K562 (cell line): ENCODE data around the gene UQCRHL. TPM values are rescaled to one million over a fixed set of nuclear protein-coding genes. Genes with fewer than 3 reads are reported as not detected.

Experiments used
- CBX3 ChIP-seq, 2 experiments: IDR thresholded peaks; 1 replicate in 1 of 2; 2 replicates in 1 of 2; pipeline ENCODE4 v1.6.1; 2012; ENCODE audit warnings: inconsistent platforms in 2 of 2, low read length in 2 of 2, borderline replicate concordance in 1 of 2, control low read depth in 1 of 2
- MAZ ChIP-seq, 2 experiments: fragments of 450-650 bp in 1 of 2; sonication (generic) in 1 of 2; formaldehyde crosslinking; IDR thresholded peaks in 1 of 2; conservative IDR thresholded peaks in 1 of 2; 2 replicates each; pipeline versions ENCODE4 v1.4.0 to v1.5.0; 2020; ENCODE audit warnings: mild to moderate bottlenecking in 1 of 2, missing genetic modification reagents in 1 of 2
- MCM2 ChIP-seq: fragments of 450-650 bp; IDR thresholded peaks from 2 replicates; pipeline ENCODE4 v1.6.1; 2017; ENCODE audit warnings: low read depth, mild to moderate bottlenecking
- NFYB ChIP-seq: IDR thresholded peaks from 2 replicates; pipeline ENCODE4 v1.6.1; 2011; ENCODE audit warnings: mild to moderate bottlenecking, moderate library complexity; ENCODE audit not compliant: insufficient read length; ENCODE audit errors: extremely low read depth
- NRF1 ChIP-seq, 2 experiments: fragments of 450-650 bp; IDR thresholded peaks in 1 of 2; conservative IDR thresholded peaks in 1 of 2; 2 replicates each; pipeline ENCODE4 v1.6.1; 2014; ENCODE audit warnings: mild to moderate bottlenecking in 2 of 2
- ZNF263 ChIP-seq: sonication (generic); formaldehyde crosslinking; IDR thresholded peaks from 2 replicates; pipeline ENCODE4 v1.8.0; 2022; ENCODE audit warnings: mild to moderate bottlenecking, missing genetic modification reagents, borderline replicate concordance
- polyA plus RNA-seq, 8 experiments: library from polyadenylated mRNA; depleted of rRNA in 4 of 8; stranded (reverse) in 5 of 8; unstranded in 3 of 8; fragments of >200 nt; fragmentation: Nextera tagmentation in 2 of 8; fragmentation: Illumina TruSeq in 1 of 8; extraction: Ambion mirVana in 2 of 8; extraction: Trizol in 1 of 8; gene quantifications; 2 replicates each; pipeline versions ENCODE4 v1.2.1 to v1.2.3, GENCODE V29; 2011 to 2014; ENCODE audit warnings: inconsistent platforms in 1 of 8, missing spikeins in 1 of 8
- total RNA-seq, 7 experiments: library from RNA; depleted of rRNA in 6 of 7; stranded (reverse); fragments of >200 nt in 6 of 7; fragmentation: Illumina TruSeq in 2 of 7; extraction: Trizol in 2 of 7; gene quantifications; 2 replicates each; pipeline versions ENCODE4 v1.2.1 to v1.2.3, GENCODE V29; 2011 to 2021; ENCODE audit warnings: low replicate concordance in 1 of 7
- TF ChIP-seq, protein P1 (sequence below): fragments of 450-650 bp; formaldehyde crosslinking; IDR thresholded peaks from 2 replicates; pipeline ENCODE4 v1.4.0; 2020; ENCODE audit warnings: mild to moderate bottlenecking
- TF ChIP-seq, protein P2 (sequence below), 2 experiments: fragments of 450-650 bp; formaldehyde crosslinking in 1 of 2; IDR thresholded peaks; 2 replicates each; pipeline versions ENCODE4 v1.4.0 to v1.6.1; 2014 to 2020; ENCODE audit warnings: mild to moderate bottlenecking in 2 of 2, borderline replicate concordance in 1 of 2, low read depth in 1 of 2
- TF ChIP-seq, protein P3 (sequence below): sonication (generic); formaldehyde crosslinking; IDR thresholded peaks from 2 replicates; pipeline ENCODE4 v1.8.1; 2023; ENCODE audit warnings: mild to moderate bottlenecking, missing genetic modification reagents, moderate library complexity
- TF ChIP-seq, protein P4 (sequence below): fragments of 250-450 bp; sonication (Bioruptor Pico); IDR thresholded peaks from 2 replicates; pipeline ENCODE4 v1.8.0; 2021; ENCODE audit warnings: moderate library complexity, mild to moderate bottlenecking, inconsistent platforms

The UQCRHL gene
- total and polyA plus RNA-seq, 9 of the 15 experiments (the other 6 are each of a cell fraction or from before 2014, with no cell fraction given): 5.1 to 41.3 (median 21.8) TPM

DNA sequence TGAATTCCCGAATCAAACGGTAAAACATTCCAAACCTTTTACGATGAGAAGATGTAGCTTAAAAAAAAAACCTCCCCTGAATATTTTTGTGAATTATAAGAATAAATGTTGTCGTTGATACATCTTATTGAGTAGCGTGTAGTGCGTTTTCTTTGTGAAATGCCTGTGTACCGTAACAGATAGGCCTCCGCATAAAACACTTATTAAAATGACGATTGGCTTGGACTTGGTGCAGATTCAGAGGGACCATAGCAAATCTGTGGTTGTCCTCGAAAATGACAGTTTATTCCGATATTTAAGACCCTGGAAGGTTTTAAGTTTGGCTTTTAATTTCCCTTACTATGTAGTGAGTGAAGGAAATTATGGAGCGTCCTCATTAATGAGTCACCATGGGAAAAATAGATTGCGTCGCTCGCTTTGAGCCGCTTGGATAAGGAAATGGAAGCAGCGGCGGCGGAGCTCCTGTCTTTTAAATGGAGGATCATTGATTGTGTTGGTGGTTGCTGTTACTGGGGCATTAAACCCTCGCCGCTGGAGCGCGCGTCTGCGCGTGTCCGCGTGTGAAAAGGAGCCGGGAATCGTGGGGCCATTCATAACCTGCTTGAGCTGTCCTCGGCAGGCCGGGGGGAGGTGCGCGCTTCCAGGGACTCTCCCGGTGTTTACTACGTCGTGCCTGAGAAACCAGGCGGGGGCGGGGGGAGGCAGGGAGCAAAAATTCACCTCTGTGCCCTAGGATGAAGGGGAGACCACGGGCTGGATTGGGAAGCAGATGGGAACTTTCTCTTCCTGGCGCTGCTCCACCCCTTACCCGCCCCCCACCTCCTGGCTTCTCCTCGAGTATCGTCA lies 41.7 kb upstream of the UQCRHL start (continued):
- TF ChIP-seq ZNF263 (no peak), NFYB (no peak), MCM2 (no peak), CBX3 (IDR thresholded peaks at IDR 0.05; ENCODE audit: borderline replicate concordance in 1 of 2, low read length in 2 of 2) (no peak), MAZ (CRISPR knock-in tag; conservative IDR thresholded peaks at IDR 0.05 in 1 of 2, IDR thresholded peaks at IDR 0.05 in 1 of 2) (peak in 1 of 2 experiments; percentile 39; a peak in 1 of 4 replicates), NRF1 (conservative IDR thresholded peaks at IDR 0.05 in 1 of 2, IDR thresholded peaks at IDR 0.05 in 1 of 2) (peak; percentile 86 to 88)
- TF ChIP-seq, protein P1, sequence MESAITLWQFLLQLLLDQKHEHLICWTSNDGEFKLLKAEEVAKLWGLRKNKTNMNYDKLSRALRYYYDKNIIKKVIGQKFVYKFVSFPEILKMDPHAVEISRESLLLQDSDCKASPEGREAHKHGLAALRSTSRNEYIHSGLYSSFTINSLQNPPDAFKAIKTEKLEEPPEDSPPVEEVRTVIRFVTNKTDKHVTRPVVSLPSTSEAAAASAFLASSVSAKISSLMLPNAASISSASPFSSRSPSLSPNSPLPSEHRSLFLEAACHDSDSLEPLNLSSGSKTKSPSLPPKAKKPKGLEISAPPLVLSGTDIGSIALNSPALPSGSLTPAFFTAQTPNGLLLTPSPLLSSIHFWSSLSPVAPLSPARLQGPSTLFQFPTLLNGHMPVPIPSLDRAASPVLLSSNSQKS: no peak
- TF ChIP-seq, protein P2, sequence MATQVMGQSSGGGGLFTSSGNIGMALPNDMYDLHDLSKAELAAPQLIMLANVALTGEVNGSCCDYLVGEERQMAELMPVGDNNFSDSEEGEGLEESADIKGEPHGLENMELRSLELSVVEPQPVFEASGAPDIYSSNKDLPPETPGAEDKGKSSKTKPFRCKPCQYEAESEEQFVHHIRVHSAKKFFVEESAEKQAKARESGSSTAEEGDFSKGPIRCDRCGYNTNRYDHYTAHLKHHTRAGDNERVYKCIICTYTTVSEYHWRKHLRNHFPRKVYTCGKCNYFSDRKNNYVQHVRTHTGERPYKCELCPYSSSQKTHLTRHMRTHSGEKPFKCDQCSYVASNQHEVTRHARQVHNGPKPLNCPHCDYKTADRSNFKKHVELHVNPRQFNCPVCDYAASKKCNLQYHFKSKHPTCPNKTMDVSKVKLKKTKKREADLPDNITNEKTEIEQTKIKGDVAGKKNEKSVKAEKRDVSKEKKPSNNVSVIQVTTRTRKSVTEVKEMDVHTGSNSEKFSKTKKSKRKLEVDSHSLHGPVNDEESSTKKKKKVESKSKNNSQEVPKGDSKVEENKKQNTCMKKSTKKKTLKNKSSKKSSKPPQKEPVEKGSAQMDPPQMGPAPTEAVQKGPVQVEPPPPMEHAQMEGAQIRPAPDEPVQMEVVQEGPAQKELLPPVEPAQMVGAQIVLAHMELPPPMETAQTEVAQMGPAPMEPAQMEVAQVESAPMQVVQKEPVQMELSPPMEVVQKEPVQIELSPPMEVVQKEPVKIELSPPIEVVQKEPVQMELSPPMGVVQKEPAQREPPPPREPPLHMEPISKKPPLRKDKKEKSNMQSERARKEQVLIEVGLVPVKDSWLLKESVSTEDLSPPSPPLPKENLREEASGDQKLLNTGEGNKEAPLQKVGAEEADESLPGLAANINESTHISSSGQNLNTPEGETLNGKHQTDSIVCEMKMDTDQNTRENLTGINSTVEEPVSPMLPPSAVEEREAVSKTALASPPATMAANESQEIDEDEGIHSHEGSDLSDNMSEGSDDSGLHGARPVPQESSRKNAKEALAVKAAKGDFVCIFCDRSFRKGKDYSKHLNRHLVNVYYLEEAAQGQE (IDR thresholded peaks at IDR 0.05; ENCODE audit: borderline replicate concordance): no peak
- TF ChIP-seq, protein P2 (CRISPR knock-in tag; IDR thresholded peaks at IDR 0.05; ENCODE audit: low read depth): no peak
- TF ChIP-seq, protein P3, sequence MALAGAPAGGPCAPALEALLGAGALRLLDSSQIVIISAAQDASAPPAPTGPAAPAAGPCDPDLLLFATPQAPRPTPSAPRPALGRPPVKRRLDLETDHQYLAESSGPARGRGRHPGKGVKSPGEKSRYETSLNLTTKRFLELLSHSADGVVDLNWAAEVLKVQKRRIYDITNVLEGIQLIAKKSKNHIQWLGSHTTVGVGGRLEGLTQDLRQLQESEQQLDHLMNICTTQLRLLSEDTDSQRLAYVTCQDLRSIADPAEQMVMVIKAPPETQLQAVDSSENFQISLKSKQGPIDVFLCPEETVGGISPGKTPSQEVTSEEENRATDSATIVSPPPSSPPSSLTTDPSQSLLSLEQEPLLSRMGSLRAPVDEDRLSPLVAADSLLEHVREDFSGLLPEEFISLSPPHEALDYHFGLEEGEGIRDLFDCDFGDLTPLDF (CRISPR knock-in tag): no peak
- TF ChIP-seq, protein P4, sequence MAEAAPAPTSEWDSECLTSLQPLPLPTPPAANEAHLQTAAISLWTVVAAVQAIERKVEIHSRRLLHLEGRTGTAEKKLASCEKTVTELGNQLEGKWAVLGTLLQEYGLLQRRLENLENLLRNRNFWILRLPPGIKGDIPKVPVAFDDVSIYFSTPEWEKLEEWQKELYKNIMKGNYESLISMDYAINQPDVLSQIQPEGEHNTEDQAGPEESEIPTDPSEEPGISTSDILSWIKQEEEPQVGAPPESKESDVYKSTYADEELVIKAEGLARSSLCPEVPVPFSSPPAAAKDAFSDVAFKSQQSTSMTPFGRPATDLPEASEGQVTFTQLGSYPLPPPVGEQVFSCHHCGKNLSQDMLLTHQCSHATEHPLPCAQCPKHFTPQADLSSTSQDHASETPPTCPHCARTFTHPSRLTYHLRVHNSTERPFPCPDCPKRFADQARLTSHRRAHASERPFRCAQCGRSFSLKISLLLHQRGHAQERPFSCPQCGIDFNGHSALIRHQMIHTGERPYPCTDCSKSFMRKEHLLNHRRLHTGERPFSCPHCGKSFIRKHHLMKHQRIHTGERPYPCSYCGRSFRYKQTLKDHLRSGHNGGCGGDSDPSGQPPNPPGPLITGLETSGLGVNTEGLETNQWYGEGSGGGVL (CRISPR knock-in tag): no peak
